HL-60 (cell line): ENCODE measurements around the gene MAGEF1.

Experiments
- TF ChIP-seq, protein P1 (sequence below): IDR thresholded peaks from one replicate; pipeline ENCODE4 v1.5.1; 2011; ENCODE audit warnings: low read length, control low read depth, inconsistent platforms; ENCODE audit not compliant: insufficient read depth
- TF ChIP-seq, protein P2 (sequence below): IDR thresholded peaks from 2 replicates; pipeline ENCODE4 v1.6.1; 2012; ENCODE audit warnings: low read depth; ENCODE audit not compliant: insufficient replicate concordance

DNA sequence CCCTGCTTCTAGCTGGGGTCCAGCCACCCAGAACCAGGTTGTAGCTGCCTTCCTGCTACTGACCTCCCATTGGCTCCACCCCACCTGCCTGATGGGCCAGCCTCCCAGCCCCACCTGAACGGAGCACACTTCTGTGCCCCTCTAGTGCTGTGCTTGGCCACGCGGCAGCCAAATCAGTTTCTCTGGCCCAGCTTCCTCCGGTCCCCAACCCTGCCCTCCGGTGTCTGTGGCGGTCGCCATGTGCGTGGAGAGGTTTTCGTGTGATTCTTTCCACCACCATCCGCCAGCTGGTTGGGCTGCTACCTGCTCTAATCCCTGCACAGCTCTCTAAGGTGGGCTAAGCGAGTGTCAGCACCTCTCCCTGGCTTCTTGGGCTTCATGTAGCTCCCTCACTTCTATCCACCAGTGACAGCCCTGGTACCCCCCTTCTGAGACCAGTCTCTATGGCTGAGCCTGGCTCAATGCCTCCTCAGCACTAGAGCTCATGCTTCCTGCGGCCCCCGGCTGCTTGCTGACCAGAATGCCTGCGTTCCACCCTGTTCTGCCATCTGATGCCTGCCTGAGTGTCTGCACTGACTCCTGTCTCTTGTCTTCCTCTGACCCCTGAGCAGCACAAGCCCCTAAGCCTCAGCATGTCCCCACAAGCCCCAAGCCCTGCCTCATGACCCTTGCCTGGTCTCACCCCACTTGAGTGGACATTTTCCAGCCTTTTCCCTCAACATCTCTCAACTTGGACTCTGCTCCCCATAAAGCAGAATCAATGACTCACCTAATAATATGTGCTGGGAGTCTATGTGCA is 23.2 kb upstream of the MAGEF1 start:
- TF ChIP-seq, protein P1, sequence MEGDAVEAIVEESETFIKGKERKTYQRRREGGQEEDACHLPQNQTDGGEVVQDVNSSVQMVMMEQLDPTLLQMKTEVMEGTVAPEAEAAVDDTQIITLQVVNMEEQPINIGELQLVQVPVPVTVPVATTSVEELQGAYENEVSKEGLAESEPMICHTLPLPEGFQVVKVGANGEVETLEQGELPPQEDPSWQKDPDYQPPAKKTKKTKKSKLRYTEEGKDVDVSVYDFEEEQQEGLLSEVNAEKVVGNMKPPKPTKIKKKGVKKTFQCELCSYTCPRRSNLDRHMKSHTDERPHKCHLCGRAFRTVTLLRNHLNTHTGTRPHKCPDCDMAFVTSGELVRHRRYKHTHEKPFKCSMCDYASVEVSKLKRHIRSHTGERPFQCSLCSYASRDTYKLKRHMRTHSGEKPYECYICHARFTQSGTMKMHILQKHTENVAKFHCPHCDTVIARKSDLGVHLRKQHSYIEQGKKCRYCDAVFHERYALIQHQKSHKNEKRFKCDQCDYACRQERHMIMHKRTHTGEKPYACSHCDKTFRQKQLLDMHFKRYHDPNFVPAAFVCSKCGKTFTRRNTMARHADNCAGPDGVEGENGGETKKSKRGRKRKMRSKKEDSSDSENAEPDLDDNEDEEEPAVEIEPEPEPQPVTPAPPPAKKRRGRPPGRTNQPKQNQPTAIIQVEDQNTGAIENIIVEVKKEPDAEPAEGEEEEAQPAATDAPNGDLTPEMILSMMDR, result no peak
- TF ChIP-seq, protein P2, sequence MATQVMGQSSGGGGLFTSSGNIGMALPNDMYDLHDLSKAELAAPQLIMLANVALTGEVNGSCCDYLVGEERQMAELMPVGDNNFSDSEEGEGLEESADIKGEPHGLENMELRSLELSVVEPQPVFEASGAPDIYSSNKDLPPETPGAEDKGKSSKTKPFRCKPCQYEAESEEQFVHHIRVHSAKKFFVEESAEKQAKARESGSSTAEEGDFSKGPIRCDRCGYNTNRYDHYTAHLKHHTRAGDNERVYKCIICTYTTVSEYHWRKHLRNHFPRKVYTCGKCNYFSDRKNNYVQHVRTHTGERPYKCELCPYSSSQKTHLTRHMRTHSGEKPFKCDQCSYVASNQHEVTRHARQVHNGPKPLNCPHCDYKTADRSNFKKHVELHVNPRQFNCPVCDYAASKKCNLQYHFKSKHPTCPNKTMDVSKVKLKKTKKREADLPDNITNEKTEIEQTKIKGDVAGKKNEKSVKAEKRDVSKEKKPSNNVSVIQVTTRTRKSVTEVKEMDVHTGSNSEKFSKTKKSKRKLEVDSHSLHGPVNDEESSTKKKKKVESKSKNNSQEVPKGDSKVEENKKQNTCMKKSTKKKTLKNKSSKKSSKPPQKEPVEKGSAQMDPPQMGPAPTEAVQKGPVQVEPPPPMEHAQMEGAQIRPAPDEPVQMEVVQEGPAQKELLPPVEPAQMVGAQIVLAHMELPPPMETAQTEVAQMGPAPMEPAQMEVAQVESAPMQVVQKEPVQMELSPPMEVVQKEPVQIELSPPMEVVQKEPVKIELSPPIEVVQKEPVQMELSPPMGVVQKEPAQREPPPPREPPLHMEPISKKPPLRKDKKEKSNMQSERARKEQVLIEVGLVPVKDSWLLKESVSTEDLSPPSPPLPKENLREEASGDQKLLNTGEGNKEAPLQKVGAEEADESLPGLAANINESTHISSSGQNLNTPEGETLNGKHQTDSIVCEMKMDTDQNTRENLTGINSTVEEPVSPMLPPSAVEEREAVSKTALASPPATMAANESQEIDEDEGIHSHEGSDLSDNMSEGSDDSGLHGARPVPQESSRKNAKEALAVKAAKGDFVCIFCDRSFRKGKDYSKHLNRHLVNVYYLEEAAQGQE, result no peak
